GM12801 (cell line): ENCODE results near the gene COL9A3.

Experiments
- TF ChIP-seq, protein P1 (sequence below): IDR thresholded peaks from one replicate; pipeline ENCODE4 v1.5.1; 2011; ENCODE audit warnings: control low read depth; ENCODE audit not compliant: insufficient read length; ENCODE audit errors: extremely low read depth

Gene COL9A3

DNA sequence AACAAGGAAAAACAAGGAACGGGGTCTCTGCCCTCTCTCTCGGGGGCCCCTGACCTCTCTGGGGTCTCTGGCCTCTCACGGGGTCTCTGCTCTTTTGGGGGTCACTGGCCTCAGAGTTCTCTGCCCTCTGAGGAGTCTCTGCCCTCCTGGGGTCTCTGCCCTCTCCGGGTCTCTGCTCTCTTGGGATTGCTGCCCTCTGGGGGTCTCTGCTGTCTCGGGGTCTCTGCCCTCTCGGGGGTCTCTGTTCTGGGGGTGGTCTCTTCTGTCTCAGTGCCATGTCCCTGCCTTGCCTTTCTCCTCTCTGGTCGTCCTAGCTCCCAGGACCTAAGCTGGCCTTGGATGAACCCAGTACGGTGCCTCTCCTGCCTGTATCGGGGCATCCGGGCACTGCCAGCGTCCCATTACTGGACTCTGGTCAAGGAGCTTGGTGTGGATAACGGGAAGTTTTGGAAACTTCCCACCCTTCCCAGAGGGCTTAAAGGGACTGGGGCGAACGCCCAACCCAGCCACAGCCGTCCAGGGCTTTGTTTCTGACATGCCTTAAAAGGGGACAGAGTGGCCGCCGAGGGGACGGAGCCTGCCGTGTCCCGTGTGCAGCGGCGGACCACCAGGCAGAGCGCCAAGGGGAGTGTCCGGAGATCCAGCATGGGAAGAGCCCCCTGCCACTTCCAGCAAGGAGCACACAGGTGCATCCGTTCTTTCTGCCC, 45.3 kb upstream of the COL9A3 start:
- TF ChIP-seq, protein P1, sequence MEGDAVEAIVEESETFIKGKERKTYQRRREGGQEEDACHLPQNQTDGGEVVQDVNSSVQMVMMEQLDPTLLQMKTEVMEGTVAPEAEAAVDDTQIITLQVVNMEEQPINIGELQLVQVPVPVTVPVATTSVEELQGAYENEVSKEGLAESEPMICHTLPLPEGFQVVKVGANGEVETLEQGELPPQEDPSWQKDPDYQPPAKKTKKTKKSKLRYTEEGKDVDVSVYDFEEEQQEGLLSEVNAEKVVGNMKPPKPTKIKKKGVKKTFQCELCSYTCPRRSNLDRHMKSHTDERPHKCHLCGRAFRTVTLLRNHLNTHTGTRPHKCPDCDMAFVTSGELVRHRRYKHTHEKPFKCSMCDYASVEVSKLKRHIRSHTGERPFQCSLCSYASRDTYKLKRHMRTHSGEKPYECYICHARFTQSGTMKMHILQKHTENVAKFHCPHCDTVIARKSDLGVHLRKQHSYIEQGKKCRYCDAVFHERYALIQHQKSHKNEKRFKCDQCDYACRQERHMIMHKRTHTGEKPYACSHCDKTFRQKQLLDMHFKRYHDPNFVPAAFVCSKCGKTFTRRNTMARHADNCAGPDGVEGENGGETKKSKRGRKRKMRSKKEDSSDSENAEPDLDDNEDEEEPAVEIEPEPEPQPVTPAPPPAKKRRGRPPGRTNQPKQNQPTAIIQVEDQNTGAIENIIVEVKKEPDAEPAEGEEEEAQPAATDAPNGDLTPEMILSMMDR = no peak

DNA sequence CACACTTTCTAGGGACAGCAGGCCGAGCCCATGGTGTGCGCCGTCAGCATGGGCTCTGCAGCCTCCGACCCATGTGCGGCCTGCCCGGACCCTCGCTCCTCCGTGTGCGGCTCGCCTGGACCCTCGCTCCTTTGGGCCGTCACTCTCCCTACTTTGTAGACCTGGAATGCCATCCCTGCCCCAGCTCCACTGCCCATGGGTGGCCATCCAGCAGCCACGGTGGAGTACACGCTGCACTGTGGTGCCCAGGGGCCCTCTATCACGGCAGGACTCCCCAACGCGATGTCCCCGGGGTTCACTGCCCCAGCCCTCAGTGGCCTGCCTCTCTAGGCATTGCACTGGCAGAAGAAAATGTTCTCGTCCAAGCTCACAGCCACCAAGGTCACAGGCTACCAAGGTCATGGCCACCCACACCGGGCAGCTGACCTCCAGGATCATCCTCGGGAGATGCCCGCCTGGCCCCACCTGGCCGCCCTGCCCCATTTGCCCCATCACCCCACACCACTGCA, 44.7 kb upstream of the COL9A3 start:
- TF ChIP-seq, protein P1 = no peak

DNA sequence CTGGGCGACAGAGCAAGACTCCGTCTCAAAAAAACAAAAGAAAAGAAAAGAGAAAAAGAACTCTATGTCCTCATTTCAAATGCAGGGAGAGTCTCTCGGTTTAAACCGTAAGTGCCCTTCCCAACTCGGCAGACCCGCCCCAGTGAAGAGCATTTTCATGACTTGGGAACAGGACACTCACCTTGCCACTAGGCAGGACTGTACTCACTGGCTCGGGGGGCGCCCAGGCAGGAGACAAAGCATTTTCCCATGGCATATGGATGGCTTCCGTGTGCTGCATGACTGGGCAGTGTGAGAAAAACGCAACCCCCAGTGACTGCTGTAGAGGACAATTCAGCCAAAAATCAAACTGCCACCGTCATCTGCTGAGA, 44.2 kb upstream of the COL9A3 start:
- TF ChIP-seq, protein P1 = no peak

DNA sequence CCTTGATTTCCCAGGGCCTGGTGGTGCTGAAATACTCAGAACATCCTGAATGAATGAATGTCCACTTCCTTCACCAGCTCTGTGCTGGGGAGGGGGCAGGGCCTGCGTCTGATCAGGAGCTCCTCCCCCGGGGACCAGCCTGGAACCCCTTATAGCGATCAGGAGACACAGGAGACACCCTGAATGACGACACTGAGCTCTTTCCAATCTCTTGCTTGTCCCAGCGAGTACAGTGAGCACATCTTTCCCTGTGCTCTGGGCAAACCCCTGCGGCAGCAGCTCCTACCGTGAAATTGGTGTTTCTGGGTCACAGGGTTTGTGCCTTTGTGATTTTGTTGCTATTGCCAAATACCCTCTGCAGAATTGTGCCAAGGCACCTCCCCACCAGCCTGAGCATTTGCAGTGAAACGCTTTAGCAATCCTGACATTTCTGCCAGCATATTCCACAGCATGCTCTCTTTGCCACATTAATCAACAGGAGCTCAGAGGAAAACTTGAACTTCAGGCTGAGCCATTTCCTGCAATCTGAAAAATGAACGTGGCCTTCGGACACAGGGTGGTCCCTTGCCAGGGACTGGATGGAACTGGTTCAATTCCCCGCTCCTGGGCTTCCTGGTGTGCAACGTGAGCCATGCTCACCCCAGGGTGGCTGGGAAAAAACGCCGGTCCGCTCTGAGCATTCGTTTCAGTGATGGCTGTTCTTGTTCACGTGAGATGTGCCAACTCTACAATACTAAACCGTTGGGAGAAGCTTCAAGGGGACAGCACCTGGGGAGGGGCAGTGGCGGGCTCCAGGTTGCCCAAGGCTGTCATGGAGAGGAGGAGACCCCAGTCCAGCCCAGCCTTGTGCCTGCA, 43.6 kb upstream of the COL9A3 start:
- TF ChIP-seq, protein P1 = no peak

DNA sequence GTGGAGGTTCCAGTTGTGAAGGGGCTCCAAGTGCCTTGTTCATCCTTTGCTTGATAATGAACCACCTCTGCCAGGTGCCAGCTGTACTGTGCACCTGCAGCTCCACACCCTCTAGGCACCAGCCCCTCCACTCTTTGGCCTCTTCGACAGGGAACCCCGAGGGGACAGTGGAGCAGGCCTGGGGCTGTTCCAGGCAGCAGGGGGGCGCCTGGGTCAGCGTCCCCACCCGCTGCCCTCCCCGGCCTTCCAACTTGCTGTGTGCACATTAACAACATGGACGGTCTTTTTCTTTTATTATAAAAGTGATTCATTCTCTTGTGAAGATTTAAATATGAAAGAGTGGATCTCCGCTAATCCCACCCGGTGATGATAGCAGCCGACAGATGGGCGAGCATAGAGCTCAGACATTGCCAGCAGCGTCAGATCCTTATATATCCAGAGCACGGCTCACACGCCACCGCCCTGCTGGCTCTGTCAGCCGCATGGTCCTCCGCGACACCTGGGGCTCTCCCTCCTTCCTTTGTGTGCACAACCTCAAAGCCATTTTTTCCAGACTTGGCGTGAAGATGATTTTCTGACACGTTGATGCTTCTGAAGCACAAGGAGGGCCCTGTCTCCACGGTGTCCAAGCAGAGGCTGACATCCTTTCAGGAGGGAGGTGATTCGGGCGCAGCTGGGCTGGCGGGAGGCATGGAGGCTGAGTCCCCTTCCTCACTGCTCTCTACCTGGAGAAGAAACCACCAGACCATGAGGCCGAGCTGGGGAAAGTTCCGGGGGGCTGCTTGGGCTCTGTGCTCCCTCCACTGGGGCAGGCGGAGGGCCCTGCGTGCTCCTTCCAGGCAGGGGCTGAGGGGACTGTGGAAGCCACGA, 42.8 kb upstream of the COL9A3 start:
- TF ChIP-seq, protein P1 = no peak

DNA sequence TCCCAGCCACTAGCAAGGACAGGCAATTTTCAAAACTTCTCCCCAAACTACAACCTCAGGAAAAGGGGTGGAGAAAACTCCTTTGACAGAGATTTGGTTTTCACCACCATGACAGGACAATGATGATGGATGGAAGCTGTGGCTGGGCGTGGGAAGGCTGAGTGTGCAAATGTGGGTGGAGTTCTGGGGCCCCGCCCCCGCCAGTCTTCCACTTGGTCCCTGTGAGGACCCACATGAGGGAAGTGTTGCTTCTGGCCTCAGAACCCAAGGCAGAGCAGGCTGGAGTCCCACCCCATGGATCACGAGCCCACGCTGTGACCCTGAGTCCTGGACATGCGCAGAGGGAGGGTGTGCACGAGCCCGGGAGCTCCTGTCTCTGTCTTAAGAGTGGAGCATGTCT, 42.1 kb upstream of the COL9A3 start:
- TF ChIP-seq, protein P1 = no peak

DNA sequence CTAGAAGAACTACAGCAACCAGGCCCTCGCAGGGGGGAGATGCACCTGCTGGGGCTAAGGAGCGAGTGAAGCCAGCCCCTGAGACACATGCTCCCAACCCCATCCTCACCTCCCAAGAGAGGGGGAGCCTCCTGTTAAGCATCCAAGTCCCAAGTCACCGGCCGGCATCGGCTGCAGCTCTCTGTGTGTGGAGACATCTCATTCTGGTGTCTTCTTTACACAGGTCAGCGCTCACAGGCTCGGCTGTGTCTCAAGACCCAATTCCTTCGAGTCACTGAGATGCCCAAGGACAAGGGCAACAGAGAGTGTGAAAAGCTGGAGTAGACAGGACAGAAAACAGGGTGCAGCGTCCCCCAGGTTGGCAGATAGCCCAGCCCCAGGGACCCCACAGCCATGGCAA, 41.6 kb upstream of the COL9A3 start:
- TF ChIP-seq, protein P1 = no peak
